ENCODE measurements around the gene TTF2.

GRCh38 chr1:117123274-117123673 lies 63.1 kb downstream of the TTF2 start:
- TF ChIP-seq, protein P1, sequence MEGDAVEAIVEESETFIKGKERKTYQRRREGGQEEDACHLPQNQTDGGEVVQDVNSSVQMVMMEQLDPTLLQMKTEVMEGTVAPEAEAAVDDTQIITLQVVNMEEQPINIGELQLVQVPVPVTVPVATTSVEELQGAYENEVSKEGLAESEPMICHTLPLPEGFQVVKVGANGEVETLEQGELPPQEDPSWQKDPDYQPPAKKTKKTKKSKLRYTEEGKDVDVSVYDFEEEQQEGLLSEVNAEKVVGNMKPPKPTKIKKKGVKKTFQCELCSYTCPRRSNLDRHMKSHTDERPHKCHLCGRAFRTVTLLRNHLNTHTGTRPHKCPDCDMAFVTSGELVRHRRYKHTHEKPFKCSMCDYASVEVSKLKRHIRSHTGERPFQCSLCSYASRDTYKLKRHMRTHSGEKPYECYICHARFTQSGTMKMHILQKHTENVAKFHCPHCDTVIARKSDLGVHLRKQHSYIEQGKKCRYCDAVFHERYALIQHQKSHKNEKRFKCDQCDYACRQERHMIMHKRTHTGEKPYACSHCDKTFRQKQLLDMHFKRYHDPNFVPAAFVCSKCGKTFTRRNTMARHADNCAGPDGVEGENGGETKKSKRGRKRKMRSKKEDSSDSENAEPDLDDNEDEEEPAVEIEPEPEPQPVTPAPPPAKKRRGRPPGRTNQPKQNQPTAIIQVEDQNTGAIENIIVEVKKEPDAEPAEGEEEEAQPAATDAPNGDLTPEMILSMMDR (optimal IDR thresholded peaks at IDR 0.05 in 1 of 3, IDR thresholded peaks at IDR 0.05 in 1 of 3, conservative IDR thresholded peaks at IDR 0.05 in 1 of 3; ENCODE audit: extremely low read depth in 1 of 3, insufficient read depth in 2 of 3, low read length in 3 of 3) = no peak
- TF ChIP-seq EZH2 (IDR thresholded peaks at IDR 0.05; ENCODE audit: low read length) = no peak

All from keratinocyte (primary cell).